ENCODE results near the gene PGM5. TPM values are rescaled to one million over a fixed set of nuclear protein-coding genes. Genes with fewer than 3 reads are reported as not detected.

Gene PGM5
- total and polyA plus RNA-seq, 11 donors: 41.4 to 228 (median 175) TPM

- intact Hi-C loops (cut with DNase I): loop anchor here in 1 of 10 donors (10.0 kb wide), 1 partner anchor 62 kb away; no protein-coding TSS in a partner anchor
- Histone ChIP-seq H3K27me3 (no peaks in the 10 kb centered on the region), H3K9me3 (no peaks in the 10 kb centered on the region), H3K36me3 (no peaks in the 10 kb centered on the region), H3K27ac (peak overlapping the region in 6 of 12 donors; percentile 7 to 91 (median 34)), H3K4me1 (peaks cover 0 to 43% (median 7%) of the 10 kb centered on the region in 12 donors), H3K4me3 (peak overlapping the region in 1 of 12 donors; percentile 23)
- WGBS, 4 donors: 53 to 63% (median 58%) methylated on average over 6 of the region's 6 CpGs
- DNase-seq: no peak
- ATAC-seq: peak; percentile 51 to 87 (median 67)
- TF ChIP-seq POLR2A (IDR thresholded peaks at IDR 0.05) (no peak), CTCF (IDR thresholded peaks at IDR 0.05) (no peak)
Observed at GRCh38 chr9:68546596-68547390, 190.4 kb downstream of the PGM5 start.

GRCh38 chr9:68547417-68547816 is 191.0 kb downstream of the PGM5 start:
- intact Hi-C loops (cut with DNase I): loop anchor here in 1 of 10 donors (10.0 kb wide), 1 partner anchor 63 kb away; no protein-coding TSS in a partner anchor
- Histone ChIP-seq H3K27ac (peak overlapping the region in 4 of 12 donors; percentile 19 to 91 (median 46)), H3K4me3 (no peak overlapping the region)

GRCh38 chr9:68548241-68548640 is 191.8 kb downstream of the PGM5 start:
- TF ChIP-seq POLR2A (IDR thresholded peaks at IDR 0.05) (no peak), CTCF (IDR thresholded peaks at IDR 0.05) (no peak)
- intact Hi-C loops (cut with DNase I): loop anchor here in 1 of 10 donors (10.0 kb wide), 1 partner anchor 63 kb away; no protein-coding TSS in a partner anchor
- H3K36me3 ChIP-seq: no peaks in the 10 kb centered on the region
- H3K27me3 ChIP-seq: no peaks in the 10 kb centered on the region
- DNase-seq (no peak), ATAC-seq (no peak)
- WGBS, 4 donors: 46 to 59% (median 51%) methylated on average over 3 of the region's 3 CpGs
- peak overlapping the region in 1 of 12 donors; percentile 91 for H3K27ac ChIP-seq
- peaks cover 0 to 38% (median 4%) of the 10 kb centered on the region in 12 donors for H3K4me1 ChIP-seq
- H3K4me3 ChIP-seq: no peak overlapping the region
- H3K9me3 ChIP-seq: no peaks in the 10 kb centered on the region

More at GRCh38 chr9:68547417-68547816, 191.0 kb downstream of the PGM5 start:
- no peak for TF ChIP-seq CTCF (IDR thresholded peaks at IDR 0.05)
- no peak for TF ChIP-seq POLR2A (IDR thresholded peaks at IDR 0.05)
- Histone ChIP-seq H3K27me3 (no peaks in the 10 kb centered on the region), H3K36me3 (no peaks in the 10 kb centered on the region), H3K4me1 (peaks cover 0 to 38% (median 4%) of the 10 kb centered on the region in 12 donors), H3K9me3 (no peaks in the 10 kb centered on the region)
- ATAC-seq (peak in 3 of 4 donors; percentile 40 to 54 (median 49)), DNase-seq (peak in 1 of 5 donors; percentile 40)

GRCh38 chr9:68551191-68551590 is 194.8 kb downstream of the PGM5 start:
- WGBS, 4 donors: 58 to 71% (median 65%) methylated on average over 4 of the region's 4 CpGs
- Histone ChIP-seq H3K27me3 (no peaks in the 10 kb centered on the region), H3K27ac (peak overlapping the region in 1 of 12 donors; percentile 13), H3K9me3 (no peaks in the 10 kb centered on the region), H3K4me1 (peaks cover 0 to 29% (median 4%) of the 10 kb centered on the region in 12 donors), H3K36me3 (no peaks in the 10 kb centered on the region), H3K4me3 (no peak overlapping the region)
- intact Hi-C loops (cut with DNase I): no loop called here
- DNase-seq (no peak), ATAC-seq (peak in 1 of 4 donors; percentile 36)
- TF ChIP-seq POLR2A (IDR thresholded peaks at IDR 0.05): no peak
- TF ChIP-seq CTCF (IDR thresholded peaks at IDR 0.05): no peak
